GM18858 (cell line): ENCODE measurements around the gene ILF3.

Experiments
- ATAC-seq: cut with Tn5 transposase; IDR thresholded peaks from one replicate; pipeline ENCODE4 v1.9.1; 2021; ENCODE audit not compliant: unreplicated experiment

ILF3 gene

DNA sequence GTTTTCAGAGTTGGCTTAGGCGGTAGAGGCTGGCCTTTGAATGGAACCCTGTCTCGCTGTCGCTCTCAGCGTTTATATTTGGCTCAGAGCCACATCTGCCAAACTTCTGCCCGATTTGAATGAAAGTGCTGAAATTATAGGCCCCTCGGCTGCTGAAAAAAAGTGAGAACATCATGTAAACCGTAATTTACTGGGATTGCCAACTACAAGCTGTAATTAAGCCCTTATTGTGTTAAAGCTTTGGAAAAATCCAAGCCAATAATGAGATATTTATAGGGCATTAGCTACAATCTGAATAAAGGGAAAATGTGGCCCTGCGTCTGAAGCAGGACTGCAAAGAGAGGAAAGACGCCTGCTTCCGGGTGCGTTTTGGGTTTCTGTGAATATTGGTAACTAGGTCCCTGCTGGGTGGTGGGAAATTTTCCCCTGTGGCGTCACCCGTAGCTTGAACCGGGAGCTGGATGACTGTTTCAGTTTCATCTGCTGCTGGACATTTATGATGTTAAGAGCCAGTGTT, 73.6 kb downstream of the ILF3 start:
- no peak for ATAC-seq

DNA sequence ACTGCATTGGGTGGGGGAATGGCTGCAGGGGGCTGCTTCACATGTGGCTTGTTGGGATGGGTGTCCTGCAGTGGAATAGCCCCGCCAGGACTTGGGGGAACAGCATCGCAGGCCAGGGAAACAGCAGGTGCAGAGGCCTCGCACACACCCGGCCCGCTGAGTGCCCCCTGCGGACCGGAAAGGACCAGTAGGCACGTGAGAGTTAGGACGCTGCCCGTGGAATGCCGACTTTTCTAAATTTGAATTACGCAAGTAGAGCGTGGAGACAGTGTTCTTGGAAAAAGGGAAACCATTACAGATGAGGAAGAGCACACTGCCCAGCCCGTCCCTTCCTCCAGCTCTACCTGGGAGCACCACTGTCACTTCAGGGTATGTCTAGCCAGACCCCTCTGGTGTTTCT, 75.3 kb downstream of the ILF3 start:
- ATAC-seq, result no peak

DNA sequence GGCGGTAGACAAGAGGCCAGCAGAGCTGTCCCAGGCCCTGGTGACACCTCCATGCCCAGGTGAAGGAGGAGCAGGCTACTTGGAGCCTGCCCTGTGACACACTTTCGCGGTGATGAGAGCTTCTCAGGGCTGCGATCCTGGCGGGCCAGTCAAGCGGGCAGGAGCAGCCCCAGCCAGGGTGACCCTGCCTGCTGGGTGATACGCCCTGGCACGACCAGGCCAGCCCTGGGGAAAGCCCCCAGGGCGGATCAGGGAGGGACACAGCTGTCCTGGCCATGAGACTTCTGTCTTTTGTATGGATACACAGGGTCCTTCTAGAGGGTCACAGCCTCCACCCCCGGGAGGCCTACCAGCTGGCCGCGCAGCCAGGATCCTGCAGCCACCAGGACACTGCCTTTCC, 76.8 kb downstream of the ILF3 start:
- ATAC-seq, result no peak

DNA sequence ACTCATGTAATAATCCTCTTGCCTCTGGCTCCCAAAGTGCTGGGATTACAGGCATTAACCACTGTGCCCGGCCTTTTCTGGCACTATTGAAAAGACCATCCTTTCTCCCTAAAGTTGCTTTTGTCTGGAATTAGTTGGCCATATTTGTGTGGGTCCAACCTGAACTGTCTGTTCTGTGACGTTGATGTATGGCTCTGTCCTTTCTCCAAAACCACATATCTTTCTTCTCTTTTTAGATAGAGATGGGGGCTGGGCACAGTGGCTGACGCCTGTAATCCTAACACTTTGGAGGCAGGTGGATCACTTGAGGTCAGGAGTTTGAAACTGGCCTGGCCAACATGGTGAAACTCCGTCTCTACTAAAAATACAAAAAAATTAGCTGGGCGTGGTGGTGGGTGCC, 81.6 kb downstream of the ILF3 start:
- no peak for ATAC-seq

DNA sequence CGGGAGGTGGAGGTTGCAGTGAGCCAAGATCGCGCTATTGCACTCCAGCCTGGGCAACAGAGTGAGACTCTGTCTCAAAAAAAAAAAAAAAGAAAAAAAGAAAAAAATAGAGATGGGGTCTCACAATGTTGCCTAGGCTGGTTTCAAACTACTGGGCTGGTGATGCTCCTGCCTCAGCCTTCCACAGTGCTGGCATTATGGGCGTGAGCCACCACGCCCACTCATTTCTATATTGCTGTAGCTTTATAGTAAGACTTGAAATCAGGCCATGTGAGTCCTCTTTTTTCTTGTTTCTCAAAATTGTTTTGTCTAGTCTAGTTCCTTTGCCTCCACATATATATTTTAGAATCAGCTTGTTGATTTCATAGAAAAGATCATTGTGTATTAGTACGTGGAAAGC, 82.0 kb downstream of the ILF3 start:
- ATAC-seq, result no peak

DNA sequence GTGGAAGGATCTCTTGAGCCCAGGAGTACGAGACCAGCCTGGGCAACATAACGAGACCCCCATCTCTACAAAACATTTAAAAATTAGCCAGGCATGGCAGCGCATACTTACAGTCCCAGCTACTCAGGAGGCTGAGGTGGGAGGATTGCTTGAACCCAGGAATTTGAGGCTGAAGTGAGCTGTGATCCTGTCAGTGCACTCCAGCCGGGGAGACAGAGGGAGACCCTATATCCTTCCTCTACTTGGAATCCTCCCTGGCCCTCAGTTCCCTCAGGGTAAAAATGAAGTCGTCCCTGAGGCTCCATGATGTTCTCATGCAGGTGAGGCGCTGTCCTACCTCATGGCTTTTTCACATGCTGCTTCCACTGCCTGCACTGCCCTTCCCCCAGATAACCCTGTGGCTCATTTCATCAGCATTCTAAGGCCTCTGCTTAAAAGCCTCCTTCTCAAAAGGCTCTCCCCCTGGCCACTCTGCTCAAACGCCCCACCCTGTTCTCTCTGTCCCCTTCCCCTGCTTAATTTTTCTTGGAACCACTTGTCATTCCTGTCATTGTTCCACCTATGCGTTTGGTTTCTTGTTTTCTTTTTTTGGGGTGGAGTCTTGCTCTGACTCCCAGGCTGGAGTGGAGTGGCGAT, 82.9 kb downstream of the ILF3 start:
- no peak for ATAC-seq

DNA sequence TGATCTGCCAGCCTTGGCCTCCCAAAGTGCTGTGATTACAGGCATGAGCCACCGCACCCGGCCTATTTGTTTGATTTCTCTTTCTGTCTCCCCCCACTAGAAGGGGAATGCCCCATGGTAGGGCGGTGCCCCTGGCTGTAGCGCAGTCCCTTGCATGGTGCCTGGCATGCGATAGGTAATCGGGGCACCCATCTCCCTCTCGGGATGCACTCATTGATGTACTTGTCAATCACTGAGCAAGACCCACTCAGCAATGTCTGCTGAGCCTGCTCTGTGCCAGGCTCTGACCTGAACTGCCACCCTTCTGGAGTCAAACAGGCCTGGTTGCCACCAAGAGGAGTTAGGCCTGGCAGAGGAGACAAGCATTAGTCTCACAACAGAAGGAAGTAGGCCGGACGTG, 83.6 kb downstream of the ILF3 start:
- no peak for ATAC-seq

DNA sequence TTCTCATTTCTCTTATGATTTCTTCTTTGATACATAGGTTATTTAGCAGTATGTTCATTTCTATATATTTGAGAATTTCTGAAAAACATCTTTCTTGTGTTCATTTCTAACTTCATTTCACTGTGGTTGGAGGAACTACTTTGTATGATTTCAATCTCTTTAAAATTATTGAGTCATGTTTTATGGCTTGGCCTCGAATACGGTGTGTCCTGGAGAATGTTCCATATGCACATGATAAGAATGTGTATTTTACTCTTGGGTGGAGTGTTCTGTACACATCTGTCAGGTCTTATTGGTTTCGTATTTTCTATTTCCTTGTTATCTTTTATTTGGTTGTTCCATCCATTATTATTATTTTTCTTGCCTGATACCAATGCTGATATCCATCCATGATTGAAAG, 86.7 kb downstream of the ILF3 start:
- ATAC-seq, result no peak
